HepG2 (cell line): Measurements from ENCODE around the gene TOR4A. TPM values are rescaled to one million over a fixed set of nuclear protein-coding genes. Genes with fewer than 3 reads are reported as not detected.

Experiments
- BRF2 ChIP-seq: sonication (generic); formaldehyde crosslinking; IDR thresholded peaks from 2 replicates; pipeline ENCODE4 v1.8.1; 2022; ENCODE audit warnings: mild to moderate bottlenecking, missing genetic modification reagents
- DMAP1 ChIP-seq: IDR thresholded peaks from 2 replicates; pipeline ENCODE4 v1.6.1; 2016
- ELF1 ChIP-seq: sonication (generic); formaldehyde crosslinking; IDR thresholded peaks from 2 replicates; pipeline ENCODE4 v1.4.0; 2020; ENCODE audit warnings: missing genetic modification reagents
- ELF4 ChIP-seq: sonication (generic); formaldehyde crosslinking; IDR thresholded peaks from 2 replicates; pipeline ENCODE4 v1.5.0; 2020; ENCODE audit warnings: missing genetic modification reagents, mild to moderate bottlenecking, moderate library complexity, borderline replicate concordance
- FUBP1 ChIP-seq: sonication (generic); formaldehyde crosslinking; IDR thresholded peaks from 2 replicates; pipeline ENCODE4 v1.5.1; 2020; ENCODE audit warnings: missing genetic modification reagents, mild to moderate bottlenecking, borderline replicate concordance
- MZF1 ChIP-seq: sonication (generic); formaldehyde crosslinking; IDR thresholded peaks from 2 replicates; pipeline ENCODE4 v1.8.1; 2023; ENCODE audit warnings: mild to moderate bottlenecking, missing genetic modification reagents, borderline replicate concordance
- NFKBIZ ChIP-seq: IDR thresholded peaks from 2 replicates; pipeline ENCODE4 v1.6.1; 2018; ENCODE audit warnings: missing genetic modification reagents, missing compliant biosample characterization
- PBX3 ChIP-seq: sonication (generic); formaldehyde crosslinking; IDR thresholded peaks from 2 replicates; pipeline ENCODE4 v1.8.1; 2023; ENCODE audit warnings: missing genetic modification reagents, inconsistent platforms, borderline replicate concordance
- PRDM15 ChIP-seq: sonication (generic); formaldehyde crosslinking; IDR thresholded peaks from 2 replicates; pipeline ENCODE4 v1.4.0; 2020; ENCODE audit warnings: missing genetic modification reagents
- RFX3 ChIP-seq: IDR thresholded peaks from 2 replicates; pipeline ENCODE4 v1.6.1; 2016; ENCODE audit warnings: missing biosample characterization, missing genetic modification reagents
- SAFB2 ChIP-seq: sonication (generic); formaldehyde crosslinking; IDR thresholded peaks from 2 replicates; pipeline ENCODE4 v1.5.1; 2020; ENCODE audit warnings: missing genetic modification reagents, low read depth, mild to moderate bottlenecking, borderline replicate concordance
- SAP130 ChIP-seq: IDR thresholded peaks from 2 replicates; pipeline ENCODE4 v1.6.1; 2016; ENCODE audit warnings: low read depth
- SP1 ChIP-seq, 2 experiments: fragments of 450-650 bp in 1 of 2; sonication (generic) in 1 of 2; formaldehyde crosslinking in 1 of 2; IDR thresholded peaks; 2 replicates each; pipeline versions ENCODE4 v1.4.0 to v1.6.1; 2016 to 2020; ENCODE audit warnings: missing genetic modification reagents in 1 of 2
- TGIF2 ChIP-seq: IDR thresholded peaks from 2 replicates; pipeline ENCODE4 v1.6.1; 2016; ENCODE audit warnings: control low read depth, missing compliant biosample characterization
- XBP1 ChIP-seq: sonication (generic); formaldehyde crosslinking; IDR thresholded peaks from 2 replicates; pipeline ENCODE4 v1.5.0; 2020; ENCODE audit warnings: missing genetic modification reagents
- ZFY ChIP-seq: sonication (generic); formaldehyde crosslinking; IDR thresholded peaks from 2 replicates; pipeline ENCODE4 v1.4.0; 2020; ENCODE audit warnings: missing genetic modification reagents
- ZMYM3 ChIP-seq: sonication (generic); formaldehyde crosslinking; IDR thresholded peaks from 2 replicates; pipeline ENCODE4 v1.5.1; 2020; ENCODE audit warnings: mild to moderate bottlenecking, missing genetic modification reagents
- ZNF121 ChIP-seq: sonication (generic); formaldehyde crosslinking; IDR thresholded peaks from 2 replicates; pipeline ENCODE4 v1.5.0; 2020; ENCODE audit warnings: mild to moderate bottlenecking, missing genetic modification reagents
- ZNF160 ChIP-seq: sonication (generic); formaldehyde crosslinking; IDR thresholded peaks from 2 replicates; pipeline ENCODE4 v1.8.0; 2022; ENCODE audit warnings: mild to moderate bottlenecking, inconsistent platforms, missing genetic modification reagents
- ZNF20 ChIP-seq: sonication (generic); formaldehyde crosslinking; IDR thresholded peaks from 2 replicates; pipeline ENCODE4 v1.4.0; 2020; ENCODE audit warnings: mild to moderate bottlenecking, moderate library complexity, missing genetic modification reagents
- ZNF225 ChIP-seq: sonication (generic); formaldehyde crosslinking; IDR thresholded peaks from 2 replicates; pipeline ENCODE4 v1.4.0; 2020; ENCODE audit warnings: mild to moderate bottlenecking, missing genetic modification reagents
- ZNF24 ChIP-seq: fragments of 450-650 bp; IDR thresholded peaks from 2 replicates; pipeline ENCODE4 v1.6.1; 2017; ENCODE audit warnings: antibody characterized with exemption, mild to moderate bottlenecking
- ZNF441 ChIP-seq: sonication (generic); formaldehyde crosslinking; IDR thresholded peaks from 2 replicates; pipeline ENCODE4 v1.7.0; 2021; ENCODE audit warnings: missing genetic modification reagents, borderline replicate concordance
- ZNF446 ChIP-seq: sonication (generic); formaldehyde crosslinking; IDR thresholded peaks from 2 replicates; pipeline ENCODE4 v1.5.0; 2020; ENCODE audit warnings: mild to moderate bottlenecking, missing genetic modification reagents
- polyA plus RNA-seq, 8 experiments: library from polyadenylated mRNA; depleted of rRNA in 3 of 8; stranded (reverse) in 7 of 8; unstranded in 1 of 8; fragments of >200 nt; fragmentation: Illumina TruSeq in 4 of 8; extraction: Trizol in 4 of 8; gene quantifications; 2 replicates each; pipeline versions ENCODE4 v1.2.1 to v1.2.3, GENCODE V29; 2011 to 2016; ENCODE audit warnings: low read depth in 4 of 8, missing spikeins in 1 of 8, mixed read lengths in 1 of 8; ENCODE audit not compliant: insufficient read depth in 1 of 8
- total RNA-seq, 5 experiments: library from RNA; depleted of rRNA; stranded (reverse); fragments of >200 nt; fragmentation: Illumina TruSeq; extraction: Trizol; gene quantifications; 2 replicates each; pipeline ENCODE4 v1.2.3, GENCODE V29; 2016; ENCODE audit warnings: low read depth in 1 of 5

The TOR4A gene
- total and polyA plus RNA-seq, 2 of the 13 experiments (the other 11 are each of a cell fraction or from before 2014, with no cell fraction given) = 11.1 to 14.2 TPM

- no peak for TF ChIP-seq PRDM15 (CRISPR knock-in tag)
- TF ChIP-seq ELF4 (CRISPR knock-in tag) = no peak
- 0 out of 2 replicates have a peak, but pooled peaks have one; percentile 3 for TF ChIP-seq DMAP1 (CRISPR knock-in tag)
- TF ChIP-seq SAFB2 (CRISPR knock-in tag) = no peak
- TF ChIP-seq FUBP1 (CRISPR knock-in tag) = no peak
- TF ChIP-seq ZNF446 = no peak
- no peak for TF ChIP-seq BRF2 (CRISPR knock-in tag)
- no peak for TF ChIP-seq ELF1
- no peak for TF ChIP-seq ZNF225 (CRISPR knock-in tag)
- no peak for TF ChIP-seq ZNF121 (CRISPR knock-in tag)
- TF ChIP-seq ZNF441 (CRISPR knock-in tag) = peak; percentile 97
- no peak for TF ChIP-seq TGIF2 (CRISPR knock-in tag)
- no peak for TF ChIP-seq ZMYM3 (CRISPR knock-in tag)
- no peak for TF ChIP-seq SP1 (IDR thresholded peaks at IDR 0.05)
- TF ChIP-seq SP1 (CRISPR knock-in tag; IDR thresholded peaks at IDR 0.05) = no peak
- no peak for TF ChIP-seq ZNF160 (CRISPR knock-in tag)
- no peak for TF ChIP-seq ZNF24
- TF ChIP-seq SAP130 (CRISPR knock-in tag) = 0 out of 2 replicates have a peak, but pooled peaks have one; percentile 6
- TF ChIP-seq ZNF20 (CRISPR knock-in tag) = no peak
- TF ChIP-seq MZF1 (CRISPR knock-in tag) = no peak
- no peak for TF ChIP-seq NFKBIZ (CRISPR knock-in tag)
- no peak for TF ChIP-seq XBP1 (CRISPR knock-in tag)
- no peak for TF ChIP-seq PBX3
- peak; percentile 30 for TF ChIP-seq ZFY (CRISPR knock-in tag)
- no peak for TF ChIP-seq RFX3 (CRISPR knock-in tag)
Measured at GRCh38 chr9:137295238-137295811, 17.8 kb downstream of the TOR4A start (continued).
